MG63 (cell line): Measurements from ENCODE around the gene PPP1R3G. TPM values are rescaled to one million over a fixed set of nuclear protein-coding genes. Genes with fewer than 3 reads are reported as not detected.
"Not testable (repeated sequence)": the region's sequence is repeated elsewhere in the genome, so short reads cannot be mapped to it uniquely, and the experiment has no call there.

Source experiments
- DNase-seq: peaks from one replicate; pipeline ENCODE4 v3.0.0-alpha.2; 2020
- H3K27me3 ChIP-seq: fragments of 250-450 bp; sonication (Bioruptor Pico); 2 replicates; pipeline ENCODE4 v1.5.1; 2020; ENCODE audit warnings: mild to moderate bottlenecking, moderate library complexity
- H3K36me3 ChIP-seq: fragments of 250-450 bp; sonication (Bioruptor Pico); 2 replicates; pipeline ENCODE4 v1.5.1; 2020; ENCODE audit warnings: mild to moderate bottlenecking, moderate library complexity
- H3K4me3 ChIP-seq: fragments of 250-450 bp; sonication (Bioruptor Pico); 2 replicates; pipeline ENCODE4 v1.5.1; 2020; ENCODE audit warnings: mild to moderate bottlenecking, moderate library complexity
- H3K9me3 ChIP-seq: fragments of 250-450 bp; sonication (Bioruptor Pico); 2 replicates; pipeline ENCODE4 v1.5.1; 2020; ENCODE audit warnings: mild to moderate bottlenecking, moderate library complexity
- total RNA-seq: library from RNA; depleted of rRNA; stranded (reverse); fragments of >200 nt; shearing (Covaris generic); gene quantifications from 2 replicates; pipeline ENCODE4 v1.2.3, GENCODE V29; 2014; ENCODE audit warnings: low replicate concordance

Gene PPP1R3G
- total RNA-seq, 1 experiment from 2014 or later, result 0.16 TPM

DNA sequence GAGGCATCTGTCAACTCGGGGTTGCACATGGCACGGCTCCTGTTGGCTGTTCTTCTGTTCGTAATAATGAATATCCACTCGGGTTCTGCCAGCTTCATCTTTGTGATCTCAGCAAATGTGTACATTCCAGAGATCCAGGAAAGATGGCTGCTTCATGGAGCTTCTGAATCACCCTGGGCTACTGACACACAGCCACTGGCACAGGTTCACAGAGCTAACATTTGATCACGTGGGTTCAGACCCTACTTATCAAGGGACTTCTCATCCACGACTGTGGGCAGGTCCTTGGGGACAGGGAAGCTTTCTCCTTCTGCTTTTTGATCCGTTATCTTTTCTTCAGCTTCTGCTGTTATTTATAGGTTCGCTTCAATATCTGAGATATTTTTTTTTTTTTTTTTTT is 18.1 kb downstream of the PPP1R3G start:
- Histone ChIP-seq H3K36me3 (no peaks in the 10 kb centered on the region), H3K4me3 (no peak overlapping the region), H3K9me3 (no peaks in the 10 kb centered on the region), H3K27me3 (no peaks in the 10 kb centered on the region)
- DNase-seq, result peak; percentile 54

- Histone ChIP-seq H3K36me3 (no peaks in the 10 kb centered on the region), H3K9me3 (no peaks in the 10 kb centered on the region), H3K27me3 (no peaks in the 10 kb centered on the region), H3K4me3 (no peak overlapping the region)
- no peak for DNase-seq
Measured at GRCh38 chr6:5104667-5105066, 19.5 kb downstream of the PPP1R3G start.

DNA sequence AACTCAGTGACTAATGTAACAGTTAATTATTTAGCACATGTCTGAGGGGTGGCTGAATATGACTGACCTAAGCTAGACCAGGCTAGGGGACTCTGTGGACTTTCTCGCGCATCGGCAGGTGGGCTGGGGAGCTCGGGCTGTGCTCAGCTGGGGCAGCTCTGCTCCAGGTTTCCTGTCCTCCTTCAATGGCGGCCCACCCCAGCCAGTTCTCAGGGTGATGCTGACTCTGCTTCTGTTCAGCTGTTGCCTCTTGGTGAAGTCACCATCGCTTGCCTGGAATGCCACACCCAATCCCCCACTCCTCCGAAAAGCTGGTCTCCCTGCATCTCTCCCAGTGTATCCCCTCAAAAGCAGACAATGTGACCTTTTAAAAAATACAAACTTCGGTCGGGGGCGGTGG is 20.0 kb downstream of the PPP1R3G start:
- Histone ChIP-seq H3K36me3 (no peaks in the 10 kb centered on the region), H3K9me3 (no peaks in the 10 kb centered on the region), H3K27me3 (no peaks in the 10 kb centered on the region), H3K4me3 (no peak overlapping the region)
- DNase-seq, result no peak

DNA sequence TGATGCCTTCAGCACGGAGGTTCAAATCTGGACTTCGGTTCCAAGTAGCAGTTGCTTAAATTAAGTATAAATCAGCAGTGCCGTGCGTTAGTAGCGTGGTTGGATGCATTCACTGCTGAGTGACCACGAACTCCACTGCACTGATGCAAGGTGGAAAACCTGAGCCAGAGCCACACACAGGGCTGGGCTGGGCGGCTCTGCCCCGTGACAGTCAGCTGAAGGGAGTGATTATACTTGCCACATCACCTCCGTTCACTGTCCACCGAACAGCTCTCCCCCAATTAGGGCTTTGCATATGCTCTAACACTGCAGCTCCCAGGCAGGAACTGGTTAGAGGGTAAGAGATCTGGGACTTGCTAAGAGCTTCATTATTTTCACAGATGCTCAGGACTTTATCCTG is 22.2 kb downstream of the PPP1R3G start:
- Histone ChIP-seq H3K9me3 (no peaks in the 10 kb centered on the region), H3K36me3 (no peaks in the 10 kb centered on the region), H3K4me3 (no peak overlapping the region), H3K27me3 (no peaks in the 10 kb centered on the region)
- no peak for DNase-seq

GRCh38 chr6:5108068-5108467 is 22.9 kb downstream of the PPP1R3G start:
- no peak overlapping the region for H3K4me3 ChIP-seq
- DNase-seq, result no peak
- no peaks in the 10 kb centered on the region for H3K9me3 ChIP-seq
- no peaks in the 10 kb centered on the region for H3K27me3 ChIP-seq
- H3K36me3 ChIP-seq, result no peaks in the 10 kb centered on the region

DNA sequence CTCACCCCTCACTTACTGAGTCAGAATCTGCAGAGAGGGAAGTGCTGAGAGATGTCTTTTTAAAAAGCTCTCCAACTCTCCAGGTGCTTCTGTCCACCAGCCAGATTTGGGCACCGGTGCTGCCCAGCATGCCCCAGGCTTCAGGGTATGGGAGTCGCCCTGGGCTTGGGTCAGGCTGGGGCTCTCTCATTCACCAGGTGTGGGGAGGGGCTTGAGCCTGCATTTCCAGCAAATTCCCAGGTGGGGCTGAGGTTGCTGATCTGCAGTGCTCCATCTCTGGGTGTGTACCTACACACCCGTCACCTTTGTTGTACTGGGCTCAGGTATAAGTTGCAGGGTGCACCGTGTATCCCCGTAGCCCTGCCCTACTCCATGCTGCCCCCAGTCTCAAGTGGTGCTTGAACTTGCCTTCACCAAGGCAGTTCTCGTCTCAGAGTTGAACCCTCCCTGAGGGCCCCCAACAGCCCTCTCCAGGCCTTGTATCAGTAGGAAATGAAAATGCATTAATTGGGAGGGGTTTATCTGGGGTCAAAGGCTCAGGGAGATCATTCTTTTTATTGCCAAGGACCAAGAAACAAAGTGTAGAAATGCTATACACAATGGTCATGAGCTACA is 23.5 kb downstream of the PPP1R3G start:
- Histone ChIP-seq H3K27me3 (no peaks in the 10 kb centered on the region), H3K9me3 (no peaks in the 10 kb centered on the region), H3K36me3 (no peaks in the 10 kb centered on the region), H3K4me3 (no peak overlapping the region)
- DNase-seq, result no peak

GRCh38 chr6:5109436-5109835 is 24.3 kb downstream of the PPP1R3G start:
- no peaks in the 10 kb centered on the region for H3K27me3 ChIP-seq
- H3K9me3 ChIP-seq, result no peaks in the 10 kb centered on the region
- no peak overlapping the region for H3K4me3 ChIP-seq
- no peak for DNase-seq
- H3K36me3 ChIP-seq, result no peaks in the 10 kb centered on the region

DNA sequence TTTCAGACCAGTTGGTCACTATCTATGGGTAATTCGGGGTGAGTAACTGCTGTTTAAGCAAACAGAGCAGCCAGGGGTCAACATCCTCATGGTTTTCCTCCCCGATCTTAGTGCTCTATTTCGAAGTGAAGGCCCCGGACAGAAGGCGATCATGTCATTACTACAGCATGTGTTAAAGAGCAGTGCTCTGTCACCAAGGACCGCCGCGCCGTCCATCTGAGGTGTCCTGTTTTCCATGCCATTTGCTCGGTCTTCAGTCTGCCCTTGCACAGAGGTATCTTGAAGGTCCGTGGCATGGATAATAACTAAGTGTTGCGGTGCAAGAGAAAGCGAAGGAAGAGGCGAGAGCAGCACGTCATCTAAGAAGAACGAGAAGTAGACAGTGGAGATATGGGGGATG is 25.1 kb downstream of the PPP1R3G start:
- Histone ChIP-seq H3K4me3 (no peak overlapping the region), H3K27me3 (no peaks in the 10 kb centered on the region), H3K36me3 (no peaks in the 10 kb centered on the region), H3K9me3 (no peaks in the 10 kb centered on the region)
- no peak for DNase-seq

DNA sequence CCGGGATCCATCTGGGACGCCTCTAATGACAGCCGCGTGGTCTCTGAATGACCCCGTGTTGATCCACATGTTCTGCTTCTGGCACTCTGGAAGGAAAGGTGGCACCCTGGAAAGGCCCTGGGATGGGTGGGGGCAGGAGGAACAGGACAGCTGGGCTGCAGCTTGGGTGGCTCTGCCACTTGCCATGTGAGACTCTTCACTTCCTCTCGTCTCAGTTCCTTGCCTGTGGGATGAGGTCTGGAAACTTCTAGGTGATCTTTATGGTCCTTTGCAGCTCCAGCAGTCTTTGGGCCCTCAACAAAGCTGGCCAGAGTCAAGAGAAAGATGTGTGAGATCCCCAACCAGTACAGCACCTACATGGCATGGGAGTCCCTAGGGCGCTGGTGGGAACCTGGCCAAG is 26.5 kb downstream of the PPP1R3G start:
- no peak for DNase-seq
- no peaks in the 10 kb centered on the region for H3K9me3 ChIP-seq
- no peak overlapping the region for H3K4me3 ChIP-seq
- H3K36me3 ChIP-seq, result no peaks in the 10 kb centered on the region
- H3K27me3 ChIP-seq, result no peaks in the 10 kb centered on the region

DNA sequence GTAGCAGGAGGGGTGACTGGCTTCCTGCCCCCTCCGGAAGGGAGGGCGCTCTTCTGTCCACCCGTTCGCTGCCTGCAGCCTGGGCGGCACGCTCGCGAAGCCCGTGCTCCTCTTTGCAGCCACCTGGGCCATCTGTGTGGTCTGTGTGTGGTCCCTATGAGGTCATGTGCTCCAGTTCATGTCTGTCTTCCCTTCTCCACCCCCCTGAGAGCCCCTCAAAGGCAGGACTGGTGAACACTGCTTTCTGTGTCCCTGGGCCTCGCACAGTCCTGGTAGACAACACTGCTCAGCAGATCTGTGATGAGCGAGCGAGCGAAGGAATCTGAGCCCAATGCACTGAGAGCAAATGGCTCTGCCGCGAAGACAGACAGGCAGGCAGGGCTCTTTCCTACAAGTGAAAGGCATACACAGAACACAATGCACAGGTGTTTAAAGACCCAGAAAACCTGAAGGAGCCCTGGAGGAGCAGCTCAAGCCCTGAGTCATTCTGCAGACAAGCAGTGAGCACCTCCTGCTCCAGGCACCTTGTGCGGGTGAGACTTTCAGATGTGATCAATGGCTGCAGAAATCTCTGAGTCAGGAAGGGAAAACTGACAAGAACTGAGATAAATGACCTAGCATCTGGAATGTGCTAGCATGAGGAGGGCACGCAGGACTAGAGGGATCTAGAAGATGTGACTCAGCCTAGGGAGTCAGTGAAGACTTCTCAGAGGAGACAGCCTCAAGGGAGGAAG is 27.1 kb downstream of the PPP1R3G start:
- H3K27me3 ChIP-seq, result no peaks in the 10 kb centered on the region
- DNase-seq, result peak; percentile 34
- no peak overlapping the region for H3K4me3 ChIP-seq
- no peaks in the 10 kb centered on the region for H3K9me3 ChIP-seq
- no peaks in the 10 kb centered on the region for H3K36me3 ChIP-seq

DNA sequence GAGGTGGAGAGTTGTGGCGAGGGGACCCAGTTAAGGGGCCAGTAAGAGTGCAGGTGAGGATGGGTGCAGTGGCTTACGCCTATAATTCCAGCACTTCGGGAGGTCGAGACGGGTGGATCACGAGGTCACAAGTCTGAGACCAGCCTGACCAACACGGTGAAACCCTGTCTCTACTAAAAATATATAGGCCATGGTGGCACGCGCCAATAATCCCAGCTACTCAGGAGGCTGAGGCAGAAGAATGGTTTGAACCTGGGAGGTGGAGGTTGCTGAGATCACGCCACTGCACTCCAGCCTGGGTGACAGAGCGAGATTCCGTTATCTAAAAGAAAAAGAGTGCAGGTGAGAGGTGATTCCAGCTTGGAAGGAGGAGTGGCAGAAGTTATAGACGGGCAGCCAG is 28.0 kb downstream of the PPP1R3G start:
- Histone ChIP-seq H3K9me3 (no peaks in the 10 kb centered on the region), H3K27me3 (no peaks in the 10 kb centered on the region), H3K36me3 (no peaks in the 10 kb centered on the region), H3K4me3 (no peak overlapping the region)
- no peak for DNase-seq

DNA sequence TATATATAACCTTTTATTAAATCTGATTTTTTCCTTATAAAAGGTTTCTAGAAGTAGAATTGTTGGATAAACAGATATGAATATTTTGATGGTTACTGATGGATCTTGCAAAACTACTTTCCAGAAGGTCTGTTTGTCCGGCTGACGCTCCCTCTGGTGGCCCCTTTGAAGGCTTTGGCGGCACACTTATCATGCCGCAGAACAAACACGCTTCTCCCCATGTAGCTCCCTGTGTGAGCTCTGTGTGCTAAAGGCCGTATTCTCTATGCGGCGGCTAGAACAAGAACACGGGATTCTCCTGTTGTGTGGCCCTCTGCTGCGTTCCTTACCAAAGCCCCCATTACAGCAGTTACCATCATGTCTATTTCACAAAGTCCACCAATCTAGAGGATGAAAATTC is 30.0 kb downstream of the PPP1R3G start:
- Histone ChIP-seq H3K27me3 (no peaks in the 10 kb centered on the region), H3K9me3 (no peaks in the 10 kb centered on the region), H3K36me3 (no peaks in the 10 kb centered on the region), H3K4me3 (no peak overlapping the region)
- no peak for DNase-seq

GRCh38 chr6:5116243-5116991 is 31.3 kb downstream of the PPP1R3G start:
- H3K27me3 ChIP-seq, result no peaks in the 10 kb centered on the region
- H3K36me3 ChIP-seq, result no peaks in the 10 kb centered on the region
- H3K9me3 ChIP-seq, result no peaks in the 10 kb centered on the region
- DNase-seq, result no peak
- H3K4me3 ChIP-seq, result no peak overlapping the region

DNA sequence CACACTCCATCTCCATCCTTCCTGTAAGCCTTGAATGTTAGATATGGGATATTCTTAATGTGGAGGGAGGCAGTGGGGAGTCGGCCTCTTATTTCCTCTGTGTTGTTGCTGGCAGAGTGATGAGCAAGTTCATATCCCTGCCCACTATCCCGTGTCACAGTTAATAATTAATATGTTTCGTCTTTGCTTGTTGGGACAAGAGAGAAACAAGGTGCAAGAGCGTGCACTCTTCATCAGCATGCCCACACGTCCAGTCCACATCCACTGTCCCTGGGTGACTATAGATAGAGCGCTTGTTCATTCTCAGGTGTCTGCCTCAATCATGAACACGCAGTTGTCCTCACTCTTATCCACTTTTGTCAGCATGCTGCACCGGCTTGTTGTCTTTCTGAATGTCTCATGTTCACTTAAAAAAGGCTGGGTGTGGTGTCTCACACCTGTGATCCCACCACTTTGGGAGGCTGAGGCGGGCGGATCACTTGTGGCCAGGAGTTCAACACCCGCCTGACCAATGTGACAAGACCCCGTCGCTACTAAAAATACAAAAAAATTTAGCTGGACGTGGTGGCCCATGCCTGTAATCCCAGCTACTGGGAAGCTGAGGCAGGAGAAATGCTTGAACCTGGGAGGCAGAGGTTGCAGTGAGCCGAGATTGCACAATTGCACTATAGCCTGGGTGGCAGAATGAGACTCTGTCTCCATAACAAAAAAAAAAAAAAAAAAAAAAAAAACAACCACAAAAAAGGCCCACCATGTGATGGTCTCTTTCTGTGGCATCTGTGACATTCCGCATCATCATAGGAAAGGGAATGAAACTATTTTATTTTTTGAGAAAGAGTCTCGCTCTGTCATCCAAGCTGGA is 34.2 kb downstream of the PPP1R3G start:
- Histone ChIP-seq H3K36me3 (no peaks in the 10 kb centered on the region), H3K4me3 (no peak overlapping the region), H3K9me3 (no peaks in the 10 kb centered on the region), H3K27me3 (no peaks in the 10 kb centered on the region)
- no peak for DNase-seq

- no peak overlapping the region for H3K4me3 ChIP-seq
- no peaks in the 10 kb centered on the region for H3K27me3 ChIP-seq
- no peaks in the 10 kb centered on the region for H3K36me3 ChIP-seq
- no peaks in the 10 kb centered on the region for H3K9me3 ChIP-seq
- DNase-seq, result no peak
Measured at GRCh38 chr6:5120011-5120410, 34.9 kb downstream of the PPP1R3G start.

- not testable (repeated sequence) for H3K36me3 ChIP-seq, H3K27me3 ChIP-seq, H3K4me3 ChIP-seq, DNase-seq, H3K9me3 ChIP-seq
Measured at GRCh38 chr6:5120543-5120942, 35.4 kb downstream of the PPP1R3G start.

DNA sequence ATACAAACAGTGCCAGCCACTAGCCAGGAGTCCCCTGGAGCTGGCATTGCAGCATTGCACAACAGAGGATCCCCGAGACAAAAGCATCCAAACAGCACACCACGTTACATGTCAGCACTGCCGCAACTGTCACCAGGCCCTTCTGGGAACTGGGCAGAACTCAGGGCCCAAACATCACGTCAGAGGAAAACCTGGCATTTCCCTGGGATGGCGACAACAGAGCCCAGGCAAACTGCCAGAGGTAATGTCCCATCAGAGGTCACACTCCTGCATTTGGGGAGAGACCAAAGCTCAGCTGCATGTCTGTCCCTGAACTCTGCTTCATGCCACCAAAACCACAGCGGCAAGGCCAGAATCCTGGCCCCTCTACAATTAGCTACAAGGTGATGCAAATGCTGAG is 36.3 kb downstream of the PPP1R3G start:
- Histone ChIP-seq H3K4me3 (no peak overlapping the region), H3K36me3 (no peaks in the 10 kb centered on the region), H3K27me3 (no peaks in the 10 kb centered on the region), H3K9me3 (no peaks in the 10 kb centered on the region)
- DNase-seq, result no peak
